Amygdala (tissue), 56 donors: ENCODE data around the gene CDC42SE2.
"Not testable (repeated sequence)": the region's sequence is repeated elsewhere in the genome, so short reads cannot be mapped to it uniquely, and the experiment has no call there.

Experiments used
- DNase-seq, 56 donors: peaks; one replicate each; lab custom pipeline; 2025; lab: John Stamatoyannopoulos, UW

The CDC42SE2 gene

DNA sequence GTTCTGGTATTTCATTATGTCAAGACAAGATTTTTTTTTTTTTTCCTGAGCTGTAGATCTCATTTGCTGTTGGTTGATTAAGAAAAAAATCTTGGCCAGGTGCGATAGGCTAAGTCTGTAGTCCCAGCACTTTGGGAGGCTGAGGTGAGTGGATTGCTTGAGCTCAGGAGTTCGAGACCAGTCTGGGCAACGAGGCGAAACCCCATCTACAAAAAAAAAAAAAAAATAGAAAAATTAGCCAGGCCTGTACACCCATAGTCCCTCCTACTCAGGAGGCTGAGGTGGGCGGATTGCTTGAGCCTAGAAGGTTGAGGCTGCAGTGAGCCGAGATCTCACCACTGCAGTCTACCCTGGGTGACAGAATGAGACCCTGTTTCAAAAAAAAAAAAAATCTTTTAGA is 12.2 kb downstream of the CDC42SE2 start:
- no peak for DNase-seq

DNA sequence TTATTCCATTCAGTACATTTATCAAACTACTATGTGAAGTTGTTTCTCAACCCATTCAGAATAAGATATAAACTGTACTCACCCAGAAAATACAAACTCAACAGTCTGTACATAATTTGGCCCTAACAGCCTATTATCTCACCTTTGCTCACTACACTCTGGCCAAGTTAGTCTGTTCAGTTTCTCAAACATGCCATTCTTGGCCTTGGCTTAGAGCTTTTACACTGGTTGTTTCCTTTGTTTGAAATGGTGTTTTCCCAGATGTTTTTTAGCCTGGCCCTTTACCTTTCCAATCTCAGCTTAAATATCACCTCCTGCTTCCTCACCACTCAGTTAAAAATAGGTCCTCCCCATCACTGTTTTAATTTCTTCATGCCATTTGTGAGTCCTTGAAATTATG is 13.6 kb downstream of the CDC42SE2 start:
- DNase-seq = no peak

- DNase-seq = peak in 3 of 56 donors; percentile 6 to 19 (median 7)
These were observed 14.3 kb downstream of the CDC42SE2 start for GRCh38 chr5:131277875-131278740.

GRCh38 chr5:131278741-131279124 is 14.9 kb downstream of the CDC42SE2 start:
- DNase-seq = not testable (repeated sequence)

- no peak for DNase-seq
These were observed 15.4 kb downstream of the CDC42SE2 start for GRCh38 chr5:131279204-131279603.

- DNase-seq = no peak
These were observed 16.6 kb downstream of the CDC42SE2 start for GRCh38 chr5:131280417-131280816.

DNA sequence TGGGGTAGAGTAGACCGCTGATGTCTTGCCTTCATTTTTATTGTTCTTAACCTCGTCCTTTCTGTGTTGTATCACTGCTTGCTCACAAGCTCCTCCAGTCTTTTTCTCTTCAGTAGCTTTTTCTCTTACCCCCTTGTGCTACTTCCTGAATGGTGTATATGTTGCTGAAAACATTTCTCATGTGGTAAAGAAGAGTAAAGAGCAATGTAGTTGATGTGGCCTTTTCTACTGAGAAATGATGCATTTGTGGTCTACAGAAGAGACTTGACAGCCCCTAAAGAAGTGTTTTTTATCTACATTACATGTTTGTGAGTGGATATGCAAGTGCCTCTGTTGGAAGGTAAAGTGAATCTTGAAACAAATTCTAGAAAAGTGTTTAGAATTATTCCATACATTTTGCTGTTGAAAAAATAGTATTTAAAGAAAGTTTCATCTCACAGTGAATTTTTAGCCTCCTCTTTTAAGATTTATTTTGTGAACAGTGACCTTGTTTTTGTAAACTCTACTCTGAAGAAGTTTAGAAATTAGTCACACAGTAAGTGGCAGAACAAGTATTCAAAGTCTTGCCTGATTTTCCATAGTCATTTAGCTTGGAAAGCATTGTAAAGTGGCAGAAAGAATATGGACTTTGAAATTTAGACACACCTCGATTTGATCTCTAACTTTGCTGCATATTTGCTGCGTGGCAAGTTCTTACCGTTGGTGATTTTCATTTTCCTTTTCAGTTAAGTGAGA is 17.4 kb downstream of the CDC42SE2 start:
- DNase-seq = no peak

DNA sequence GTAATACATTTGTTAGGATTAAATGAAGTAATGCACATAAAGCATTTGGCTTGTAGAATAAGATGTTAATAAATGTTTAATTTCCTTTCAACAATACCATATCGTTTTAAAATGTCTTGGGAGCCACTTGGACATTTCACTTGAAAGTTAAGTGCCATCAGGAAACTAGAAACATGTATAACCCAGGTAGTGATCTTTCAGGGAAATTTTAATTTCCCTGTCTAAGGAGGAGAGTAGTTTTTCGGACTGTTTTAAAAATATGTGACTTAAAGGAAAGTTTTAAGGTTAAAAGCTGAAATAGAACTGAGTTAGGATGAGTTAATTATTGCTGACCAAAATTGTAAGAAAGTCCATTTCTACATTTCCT is 18.0 kb downstream of the CDC42SE2 start:
- DNase-seq = no peak

DNA sequence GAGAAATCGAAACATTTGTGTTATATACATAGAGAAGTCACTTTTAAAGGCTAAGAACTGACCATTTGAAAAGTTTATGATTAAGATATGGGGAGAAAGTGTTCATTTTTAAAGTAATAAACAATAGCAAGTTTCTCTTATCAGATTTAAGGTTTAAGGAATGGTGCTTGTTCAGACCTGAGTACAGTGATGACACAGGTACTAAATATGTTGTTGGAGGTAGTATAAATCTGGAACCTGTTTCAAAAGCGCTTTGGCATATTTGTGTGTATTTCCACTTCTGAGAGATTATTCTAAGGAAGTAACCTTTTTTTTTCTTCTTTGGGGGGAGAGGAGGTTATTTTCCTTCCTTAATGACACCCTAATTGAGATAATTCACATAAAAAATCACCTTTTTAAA is 18.4 kb downstream of the CDC42SE2 start:
- no peak for DNase-seq

- no peak for DNase-seq
These were observed 22.0 kb downstream of the CDC42SE2 start for GRCh38 chr5:131285703-131286399.

GRCh38 chr5:131286400-131286715 is 22.5 kb downstream of the CDC42SE2 start:
- DNase-seq = no peak

- DNase-seq = no peak
These were observed 24.5 kb downstream of the CDC42SE2 start for GRCh38 chr5:131288328-131288727.

DNA sequence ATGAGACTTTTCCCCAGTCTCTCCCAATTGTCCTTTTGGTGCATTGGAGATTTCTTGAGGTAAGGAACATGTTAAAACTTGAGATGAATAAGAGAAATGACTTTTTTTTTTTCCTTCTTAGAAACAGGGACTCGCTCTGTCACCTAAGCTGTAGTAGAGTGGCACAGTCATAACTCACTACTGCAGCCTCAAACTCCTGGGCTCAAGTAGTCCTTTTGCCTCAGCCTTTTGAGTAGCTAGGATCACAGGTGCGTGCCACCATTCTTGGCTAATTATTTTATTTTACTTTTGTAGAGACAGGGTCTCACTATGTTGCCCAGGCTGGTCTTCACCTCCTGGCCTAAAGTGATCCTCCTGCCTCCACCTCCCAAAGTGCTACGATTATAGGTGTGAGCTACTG is 25.9 kb downstream of the CDC42SE2 start:
- no peak for DNase-seq

DNA sequence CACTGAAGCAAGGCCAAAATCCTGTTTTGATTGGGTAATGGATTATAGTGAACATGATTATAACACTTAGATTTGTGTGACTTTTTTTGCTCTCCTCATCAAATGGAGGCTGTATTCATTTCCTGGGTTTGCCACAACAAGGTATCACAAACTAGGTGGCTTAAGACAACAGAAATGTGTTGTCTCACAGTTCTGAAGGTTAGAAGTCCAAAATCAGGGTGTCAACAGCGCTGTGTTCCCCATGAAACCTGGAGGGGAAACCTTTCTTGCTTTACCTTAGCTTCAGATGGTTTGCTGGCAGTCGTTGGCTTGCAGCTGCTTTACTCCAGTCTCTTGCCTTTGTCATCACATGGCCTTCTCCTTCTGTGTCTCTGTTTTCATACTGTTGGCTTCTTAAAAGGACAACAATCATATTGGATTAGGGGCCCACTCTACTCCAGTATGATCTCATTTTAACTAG is 32.4 kb downstream of the CDC42SE2 start:
- DNase-seq = no peak

- no peak for DNase-seq
These were observed 34.0 kb downstream of the CDC42SE2 start for GRCh38 chr5:131297886-131298285.

DNA sequence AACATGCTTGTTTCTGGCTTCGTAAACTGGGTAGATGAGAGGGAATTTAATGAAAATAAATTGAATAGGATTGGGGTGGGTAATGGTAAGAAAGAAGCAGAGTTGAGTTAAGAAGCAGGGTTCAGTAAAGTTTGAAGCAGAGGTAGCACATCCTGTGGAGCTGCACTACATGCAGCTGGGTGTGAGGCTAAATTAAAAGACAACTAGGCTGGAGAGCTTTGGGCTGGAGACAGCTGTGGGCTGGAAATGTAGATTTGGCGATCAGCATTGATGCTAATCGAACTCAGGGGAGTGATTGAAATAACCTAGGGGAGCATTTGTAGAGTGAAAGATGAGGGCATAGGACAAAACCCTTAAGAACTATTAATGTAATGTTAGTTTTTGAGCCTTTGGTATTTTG is 35.6 kb downstream of the CDC42SE2 start:
- DNase-seq = no peak

GRCh38 chr5:131302506-131302905 is 38.7 kb downstream of the CDC42SE2 start:
- DNase-seq = no peak

DNA sequence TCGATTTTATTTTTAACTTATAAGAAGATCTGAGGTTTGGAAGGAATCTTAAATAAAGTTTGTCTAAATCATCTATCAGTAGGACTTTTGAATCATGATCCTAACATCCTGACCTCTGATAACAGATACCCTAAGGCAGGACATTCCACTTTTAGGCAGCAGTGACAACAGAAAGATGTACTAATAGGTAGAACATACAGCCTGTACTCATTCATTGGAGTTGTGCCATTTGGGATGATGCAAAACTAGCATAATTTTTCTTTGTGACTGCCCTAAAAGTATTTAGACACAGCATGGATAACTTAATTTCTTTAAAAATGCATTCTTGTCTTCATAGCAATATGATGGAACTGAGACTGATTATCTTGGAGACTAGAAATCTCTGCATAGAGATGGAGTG is 39.7 kb downstream of the CDC42SE2 start:
- no peak for DNase-seq

DNA sequence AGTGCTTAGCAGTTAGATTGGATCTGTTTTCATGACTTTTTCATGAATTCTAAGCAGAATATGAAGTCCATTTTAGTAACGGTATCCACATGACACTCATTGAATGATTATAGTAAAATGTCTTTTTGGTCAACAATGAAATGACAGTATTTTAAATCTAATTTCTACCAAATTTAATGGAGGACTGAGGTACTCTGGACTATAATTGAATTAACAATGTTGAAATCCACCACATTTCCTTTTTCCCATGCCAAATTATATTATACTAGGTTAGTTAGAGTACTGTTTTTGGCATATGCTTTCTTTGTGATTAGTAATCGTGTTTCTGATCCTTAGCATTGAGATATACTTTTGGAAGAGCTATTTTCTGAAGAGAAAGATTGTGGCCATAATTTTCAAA is 40.6 kb downstream of the CDC42SE2 start:
- no peak for DNase-seq

DNA sequence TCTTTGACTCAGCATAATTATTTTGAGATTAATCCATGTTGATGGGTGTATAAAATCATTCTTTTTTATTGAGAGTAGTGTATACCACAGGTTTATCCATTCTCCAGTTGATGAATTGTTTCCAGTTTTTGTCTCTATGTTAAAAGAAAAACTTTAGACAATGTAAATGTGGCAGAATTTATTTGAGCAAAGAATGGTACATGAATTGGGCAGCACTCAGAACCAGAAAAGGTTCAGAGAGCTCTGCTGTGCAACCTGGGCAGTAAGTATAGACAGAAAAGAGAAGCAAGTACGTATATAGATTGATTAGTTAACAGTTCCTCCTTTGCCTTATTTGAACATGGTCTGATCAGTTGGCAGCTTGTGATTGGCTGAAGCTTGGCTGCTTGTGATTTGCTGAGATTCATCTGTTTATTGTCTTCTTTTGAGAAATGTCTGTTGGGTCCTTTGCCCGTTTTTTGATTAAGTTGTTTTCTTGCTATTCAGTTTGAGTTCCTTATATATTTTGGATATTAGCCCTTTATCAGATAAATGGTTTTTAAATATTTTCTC is 41.4 kb downstream of the CDC42SE2 start:
- DNase-seq = no peak

- DNase-seq = no peak
These were observed 42.1 kb downstream of the CDC42SE2 start for GRCh38 chr5:131305906-131306305.
